ENCODE measurements around the gene KRT1. TPM values are rescaled to one million over a fixed set of nuclear protein-coding genes. Genes with fewer than 3 reads are reported as not detected.

KRT1 gene
- total RNA-seq, 4 donors from 2014 or later = 4,815 to 9,656 (median 5,822) TPM

DNA sequence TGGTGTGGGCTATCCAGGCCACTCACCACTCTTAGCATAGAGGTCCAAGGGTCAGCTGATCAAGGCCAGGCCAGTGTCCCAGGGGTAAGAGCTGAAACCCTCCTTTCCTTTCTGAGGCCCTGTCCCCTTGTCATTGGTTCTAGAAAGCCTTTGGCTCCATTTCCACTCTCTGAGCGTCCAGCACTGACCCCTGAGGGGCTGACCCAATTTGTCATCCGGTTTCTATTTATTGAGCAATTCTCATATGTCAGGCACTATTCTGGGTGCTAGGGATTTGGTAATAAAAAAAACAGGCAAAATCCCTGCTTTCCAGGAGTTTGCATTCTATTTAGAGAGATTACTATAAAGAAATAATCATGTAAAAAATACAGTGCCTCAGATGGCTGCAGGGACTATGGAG is 19.8 kb upstream of the KRT1 start:
- Histone ChIP-seq H3K4me1 (peaks cover 21% of the 10 kb centered on the region), H3K36me3 (no peaks in the 10 kb centered on the region), H3K9me3 (no peaks in the 10 kb centered on the region), H3K4me3 (no peak overlapping the region), H3K27ac (peak overlapping the region; percentile 66), H3K27me3 (peaks cover 6% of the 10 kb centered on the region)
- no peak for DNase-seq (ENCODE audit: low spot score in 2 of 2)
- 69% methylated on average over 2 of the region's 2 CpGs for WGBS
- TF ChIP-seq, protein P1, sequence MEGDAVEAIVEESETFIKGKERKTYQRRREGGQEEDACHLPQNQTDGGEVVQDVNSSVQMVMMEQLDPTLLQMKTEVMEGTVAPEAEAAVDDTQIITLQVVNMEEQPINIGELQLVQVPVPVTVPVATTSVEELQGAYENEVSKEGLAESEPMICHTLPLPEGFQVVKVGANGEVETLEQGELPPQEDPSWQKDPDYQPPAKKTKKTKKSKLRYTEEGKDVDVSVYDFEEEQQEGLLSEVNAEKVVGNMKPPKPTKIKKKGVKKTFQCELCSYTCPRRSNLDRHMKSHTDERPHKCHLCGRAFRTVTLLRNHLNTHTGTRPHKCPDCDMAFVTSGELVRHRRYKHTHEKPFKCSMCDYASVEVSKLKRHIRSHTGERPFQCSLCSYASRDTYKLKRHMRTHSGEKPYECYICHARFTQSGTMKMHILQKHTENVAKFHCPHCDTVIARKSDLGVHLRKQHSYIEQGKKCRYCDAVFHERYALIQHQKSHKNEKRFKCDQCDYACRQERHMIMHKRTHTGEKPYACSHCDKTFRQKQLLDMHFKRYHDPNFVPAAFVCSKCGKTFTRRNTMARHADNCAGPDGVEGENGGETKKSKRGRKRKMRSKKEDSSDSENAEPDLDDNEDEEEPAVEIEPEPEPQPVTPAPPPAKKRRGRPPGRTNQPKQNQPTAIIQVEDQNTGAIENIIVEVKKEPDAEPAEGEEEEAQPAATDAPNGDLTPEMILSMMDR (IDR thresholded peaks at IDR 0.05) = no peak
- TF ChIP-seq POLR2AphosphoS5 (IDR thresholded peaks at IDR 0.05) = no peak
- no peak for TF ChIP-seq POLR2A (IDR thresholded peaks at IDR 0.05)
- TF ChIP-seq EP300 (IDR thresholded peaks at IDR 0.05) = no peak

DNA sequence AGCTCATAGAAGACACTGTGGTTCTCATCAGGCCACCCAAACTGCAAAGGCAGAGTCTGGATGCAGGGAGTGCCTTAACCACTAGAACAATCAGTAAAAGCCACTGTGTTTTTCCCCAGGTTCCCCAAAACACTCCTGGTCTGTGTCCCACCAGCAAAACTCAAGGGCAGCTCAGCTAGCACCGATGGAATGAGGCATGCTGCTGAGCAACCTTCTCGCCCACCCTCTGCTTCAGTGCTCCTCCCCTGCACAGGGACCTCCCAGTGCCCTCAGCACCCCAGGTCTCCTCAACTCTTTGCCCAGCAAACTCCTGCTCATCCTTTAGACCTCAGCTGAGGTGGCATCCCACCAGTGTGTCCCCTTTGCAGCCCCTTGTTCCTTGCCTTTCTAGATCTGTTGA is 19.2 kb upstream of the KRT1 start:
- TF ChIP-seq, protein P1 (IDR thresholded peaks at IDR 0.05) = no peak
- TF ChIP-seq POLR2A (IDR thresholded peaks at IDR 0.05) (no peak), POLR2AphosphoS5 (IDR thresholded peaks at IDR 0.05) (no peak), EP300 (IDR thresholded peaks at IDR 0.05) (no peak)
- H3K4me3 ChIP-seq = no peak overlapping the region
- H3K27ac ChIP-seq = peak overlapping the region; percentile 66
- 64% methylated on average over 2 of the region's 2 CpGs for WGBS
- H3K36me3 ChIP-seq = no peaks in the 10 kb centered on the region
- DNase-seq (ENCODE audit: low spot score in 2 of 2) = no peak
- H3K27me3 ChIP-seq = peaks cover 6% of the 10 kb centered on the region
- H3K9me3 ChIP-seq = no peaks in the 10 kb centered on the region
- H3K4me1 ChIP-seq = peaks cover 21% of the 10 kb centered on the region

DNA sequence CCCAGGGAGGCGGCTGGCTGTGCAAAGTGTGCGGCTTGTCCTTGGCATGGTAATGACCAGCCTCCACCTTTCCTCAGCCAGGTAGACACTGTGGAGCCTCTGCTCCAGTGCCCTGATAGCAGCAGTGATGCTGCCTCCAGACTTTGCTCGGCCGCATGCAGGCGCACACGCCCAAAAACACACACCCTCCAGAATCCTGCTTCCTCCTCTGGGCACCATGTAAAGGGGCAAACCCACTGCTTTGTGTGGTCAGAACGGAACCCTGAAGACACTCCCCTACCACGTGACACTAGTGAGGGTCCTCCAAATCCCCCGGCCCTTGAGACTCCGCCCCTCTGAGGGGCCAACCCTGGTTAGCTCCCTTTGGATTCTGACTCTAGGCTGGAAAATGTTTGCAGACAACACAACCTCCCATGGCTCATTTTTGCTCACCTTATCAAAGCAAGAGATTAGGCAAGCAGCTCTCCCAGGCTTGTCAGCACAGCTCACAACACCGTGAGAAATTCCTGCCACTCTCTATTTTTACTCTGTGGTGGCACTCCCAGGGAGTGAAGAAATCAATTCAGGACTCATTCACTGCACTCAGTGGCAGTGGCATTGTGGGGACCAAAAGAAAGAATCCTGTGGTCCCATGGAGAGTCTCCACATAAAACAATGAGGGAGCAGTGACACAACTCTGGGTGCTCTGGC is 18.6 kb upstream of the KRT1 start:
- Histone ChIP-seq H3K9me3 (no peaks in the 10 kb centered on the region), H3K4me1 (peaks cover 21% of the 10 kb centered on the region), H3K27ac (peak overlapping the region; percentile 66), H3K36me3 (no peaks in the 10 kb centered on the region), H3K27me3 (peaks cover 6% of the 10 kb centered on the region), H3K4me3 (no peak overlapping the region)
- WGBS = 33% methylated on average over 8 of the region's 11 CpGs
- TF ChIP-seq POLR2AphosphoS5 (IDR thresholded peaks at IDR 0.05) (no peak), EP300 (IDR thresholded peaks at IDR 0.05) (no peak), POLR2A (IDR thresholded peaks at IDR 0.05) (no peak)
- TF ChIP-seq, protein P1 (IDR thresholded peaks at IDR 0.05) = no peak
- DNase-seq (ENCODE audit: low spot score in 2 of 2) = no peak

DNA sequence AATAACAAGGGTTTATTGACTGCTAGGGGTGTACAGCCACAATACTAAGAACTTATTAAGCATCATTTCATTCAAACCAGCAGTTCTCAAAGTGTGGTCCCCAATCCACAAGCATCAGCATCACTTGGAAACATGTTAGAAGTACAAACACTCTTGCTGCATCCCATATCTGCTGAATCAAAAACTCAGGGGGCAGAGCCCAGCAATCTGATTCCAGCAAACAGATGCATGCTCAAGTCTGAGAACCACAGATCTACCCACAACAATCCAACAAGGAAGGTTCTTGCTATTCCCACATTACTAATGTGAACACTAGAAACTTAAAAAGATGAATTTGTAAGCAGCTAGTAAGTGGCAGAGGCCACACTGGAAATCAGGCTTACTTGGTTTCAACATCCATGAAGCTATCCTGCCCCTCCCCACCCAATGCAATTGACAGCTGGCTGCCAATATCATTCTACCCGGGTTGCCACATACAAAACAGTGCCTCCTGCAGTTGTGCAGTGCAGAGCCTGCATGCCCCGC is 16.9 kb upstream of the KRT1 start:
- Histone ChIP-seq H3K36me3 (no peaks in the 10 kb centered on the region), H3K9me3 (no peaks in the 10 kb centered on the region), H3K27ac (no peak overlapping the region), H3K4me1 (peaks cover 21% of the 10 kb centered on the region), H3K4me3 (no peak overlapping the region), H3K27me3 (peaks cover 10% of the 10 kb centered on the region)
- no peak for DNase-seq (ENCODE audit: low spot score in 2 of 2)
- WGBS = 51% methylated on average over 2 of the region's 2 CpGs
- TF ChIP-seq EP300 (IDR thresholded peaks at IDR 0.05) (no peak), POLR2AphosphoS5 (IDR thresholded peaks at IDR 0.05) (no peak), POLR2A (IDR thresholded peaks at IDR 0.05) (no peak)

DNA sequence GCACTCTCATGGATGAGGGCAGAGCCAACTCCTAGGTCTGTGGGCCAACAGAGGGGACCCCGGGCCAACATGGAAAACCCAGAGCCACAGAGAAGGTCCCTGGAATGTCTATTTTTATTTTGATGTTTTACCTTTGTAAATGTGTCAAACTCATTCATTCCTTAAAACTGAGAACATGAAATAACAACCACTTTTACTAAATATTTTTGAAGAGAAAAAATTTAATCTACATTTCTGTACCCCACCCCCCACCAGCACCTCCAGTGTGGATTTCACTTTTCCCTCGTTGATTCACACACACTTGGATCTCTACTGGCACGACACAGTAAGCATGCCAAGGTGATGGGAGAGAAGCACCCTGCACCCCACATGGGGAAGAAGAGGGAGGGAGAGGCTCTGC is 16.4 kb upstream of the KRT1 start:
- 66% methylated on average over 3 of the region's 3 CpGs for WGBS
- H3K9me3 ChIP-seq = no peaks in the 10 kb centered on the region
- H3K27me3 ChIP-seq = peaks cover 6% of the 10 kb centered on the region
- TF ChIP-seq POLR2AphosphoS5 (IDR thresholded peaks at IDR 0.05) (no peak), EP300 (IDR thresholded peaks at IDR 0.05) (no peak), POLR2A (IDR thresholded peaks at IDR 0.05) (no peak)
- TF ChIP-seq, protein P1 (IDR thresholded peaks at IDR 0.05) = no peak
- no peak overlapping the region for H3K27ac ChIP-seq
- H3K4me3 ChIP-seq = no peak overlapping the region
- peaks cover 21% of the 10 kb centered on the region for H3K4me1 ChIP-seq
- DNase-seq (ENCODE audit: low spot score in 2 of 2) = no peak
- H3K36me3 ChIP-seq = no peaks in the 10 kb centered on the region

All from suprapubic skin (tissue), 4 donors.